ENCODE data around the gene PTGES3L. TPM values are rescaled to one million over a fixed set of nuclear protein-coding genes. Genes with fewer than 3 reads are reported as not detected.

The PTGES3L gene
- total and polyA plus RNA-seq, 2 of the 13 experiments (the other 11 are each of a cell fraction or from before 2014, with no cell fraction given): 1.2 to 2.9 TPM

- TF ChIP-seq CBFB (CRISPR knock-in tag; IDR thresholded peaks at IDR 0.05) (peak; percentile 98), SNAPC5 (CRISPR knock-in tag; IDR thresholded peaks at IDR 0.05; ENCODE audit: borderline replicate concordance) (no peak), MAZ (IDR thresholded peaks at IDR 0.05; ENCODE audit: borderline replicate concordance, low read depth, low read length) (no peak), MAZ (CRISPR knock-in tag; IDR thresholded peaks at IDR 0.05; ENCODE audit: low read depth) (no peak), ZNF12 (CRISPR knock-in tag; IDR thresholded peaks at IDR 0.05) (0 out of 2 replicates have a peak, but pooled peaks have one; percentile 30), UBTF (CRISPR knock-in tag; IDR thresholded peaks at IDR 0.05) (0 out of 2 replicates have a peak, but pooled peaks have one; percentile 60), SUZ12 (IDR thresholded peaks at IDR 0.05; ENCODE audit: low read depth, low read length) (no peak), PRMT3 (CRISPR knock-in tag; IDR thresholded peaks at IDR 0.05; ENCODE audit: borderline replicate concordance, low read depth) (no peak), ZNF496 (CRISPR knock-in tag; IDR thresholded peaks at IDR 0.05; ENCODE audit: insufficient replicate concordance) (no peak), ZNF18 (CRISPR knock-in tag; IDR thresholded peaks at IDR 0.05; ENCODE audit: insufficient replicate concordance) (peak; percentile 98), CCAR2 (optimal IDR thresholded peaks at IDR 0.05; ENCODE audit: low read depth, low read length) (no peak), TOE1 (CRISPR knock-in tag; IDR thresholded peaks at IDR 0.05) (no peak), EHMT2 (IDR thresholded peaks at IDR 0.05; ENCODE audit: borderline replicate concordance, low read depth, low read length) (no peak), ZNF180 (CRISPR knock-in tag; IDR thresholded peaks at IDR 0.05; ENCODE audit: borderline replicate concordance, low read depth) (no peak), WIZ (CRISPR knock-in tag; IDR thresholded peaks at IDR 0.05) (no peak), RCOR2 (CRISPR knock-in tag; IDR thresholded peaks at IDR 0.05) (peak; percentile 61; the same call in 1 of the 2 replicates), TAF1 (CRISPR knock-in tag; IDR thresholded peaks at IDR 0.05) (no peak)
Measured at GRCh38 chr17:43010667-43011308, 30.9 kb upstream of the PTGES3L start (continued).

All from HepG2 (cell line).